ENCODE data around the gene PAX8.

DNA sequence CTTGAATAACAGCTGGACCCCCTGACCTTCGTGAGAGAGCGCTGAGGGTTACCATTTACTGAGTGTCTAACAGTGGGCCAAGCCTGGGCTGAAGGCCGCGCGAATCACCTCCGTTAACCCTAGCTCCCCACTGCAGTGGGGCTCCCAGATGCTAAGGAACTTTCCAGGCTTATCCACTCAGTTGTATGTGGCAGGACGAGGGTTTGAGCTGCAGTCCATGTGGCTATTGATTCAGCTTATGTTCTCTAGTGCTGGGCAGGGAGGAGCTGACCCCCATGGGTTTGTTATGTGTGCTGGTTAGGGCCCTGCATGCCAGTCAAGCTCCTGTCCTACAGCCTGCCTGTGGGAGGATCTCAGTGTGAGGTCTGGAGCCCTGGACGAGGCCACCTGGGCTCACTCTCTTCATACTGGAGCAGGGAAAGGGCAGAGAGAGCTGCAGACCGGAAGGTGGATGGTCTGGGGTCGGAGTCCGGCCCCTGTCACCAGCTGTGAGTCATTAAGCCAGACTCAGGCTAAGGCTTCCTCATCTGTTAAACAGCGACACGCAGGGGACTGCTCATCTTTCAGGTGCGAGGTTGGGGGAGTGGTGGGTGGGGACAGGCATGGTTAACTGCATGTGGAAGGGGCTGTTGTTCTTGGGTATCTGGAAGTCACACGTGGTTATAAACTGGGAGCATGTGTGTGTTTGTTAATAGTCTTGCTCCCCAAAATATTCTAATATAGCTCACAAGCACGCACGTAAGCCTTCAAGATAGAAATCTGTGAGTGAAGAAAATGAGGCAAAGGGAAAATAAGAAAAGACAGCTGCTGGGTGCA is 98.4 kb downstream of the PAX8 start:
- TF ChIP-seq ZFP30 (CRISPR knock-in tag; IDR thresholded peaks at IDR 0.05): no peak
- TF ChIP-seq ESRRG (CRISPR knock-in tag; IDR thresholded peaks at IDR 0.05): no peak
